Neural progenitor cell (in vitro differentiated cells): ENCODE measurements around the gene APCDD1L. TPM values are rescaled to one million over a fixed set of nuclear protein-coding genes. Genes with fewer than 3 reads are reported as not detected.

Experiments
- DNase-seq: peaks from one replicate; pipeline ENCODE4 v3.0.0-alpha.2; 2016; ENCODE audit warnings: low spot score
- H2AFZ ChIP-seq: fragments of 200-600 bp; sonication (generic); replicated peaks from 2 replicates; pipeline ENCODE4 v1.6.1; 2016; ENCODE audit warnings: antibody characterized with exemption
- H3F3A ChIP-seq: fragments of 200-600 bp; sonication (generic); 2 replicates; pipeline ENCODE4 v1.6.1; 2016; ENCODE audit warnings: antibody characterized with exemption, low read depth
- H3K27ac ChIP-seq: fragments of 200-600 bp; sonication (generic); 2 replicates; pipeline ENCODE4 v1.5.1; 2016; ENCODE audit warnings: mild to moderate bottlenecking
- H3K27me3 ChIP-seq: fragments of 200-600 bp; sonication (generic); 2 replicates; pipeline ENCODE4 v1.6.1; 2016; ENCODE audit warnings: mild to moderate bottlenecking, moderate library complexity
- H3K36me3 ChIP-seq: fragments of 200-600 bp; sonication (generic); 2 replicates; pipeline ENCODE4 v1.5.1; 2016
- H3K4me1 ChIP-seq: fragments of 200-600 bp; sonication (generic); 2 replicates; pipeline ENCODE4 v1.6.1; 2016; ENCODE audit warnings: mixed run types
- H3K4me2 ChIP-seq: fragments of 200-600 bp; sonication (generic); 2 replicates; pipeline ENCODE4 v1.6.1; 2016
- H3K4me3 ChIP-seq: fragments of 200-600 bp; sonication (generic); 2 replicates; pipeline ENCODE4 v1.5.1; 2016
- H3K79me2 ChIP-seq: fragments of 200-600 bp; sonication (generic); 2 replicates; pipeline ENCODE4 v1.6.1; 2016; ENCODE audit warnings: low read depth
- H3K9ac ChIP-seq: fragments of 200-600 bp; sonication (generic); 2 replicates; pipeline ENCODE4 v1.6.1; 2016
- H3K9me3 ChIP-seq: fragments of 200-600 bp; sonication (generic); 2 replicates; pipeline ENCODE4 v1.5.1; 2016; ENCODE audit warnings: low read depth
- H4K20me1 ChIP-seq: fragments of 200-600 bp; sonication (generic); 2 replicates; pipeline ENCODE4 v1.6.1; 2016; ENCODE audit warnings: low read depth
- H3K27ac Mint-ChIP-seq: 3 replicates; pipeline ENCODE4 v1.8.0; 2021; ENCODE audit warnings: mixed read lengths
- H3K27me3 Mint-ChIP-seq: 2 replicates; pipeline ENCODE4 v1.8.0; 2022; ENCODE audit warnings: low read depth, mild to moderate bottlenecking, inconsistent platforms, moderate library complexity, mixed read lengths; ENCODE audit not compliant: insufficient read depth
- H3K36me3 Mint-ChIP-seq: 3 replicates; pipeline ENCODE4 v1.8.0; 2021; ENCODE audit warnings: mixed read lengths
- H3K4me1 Mint-ChIP-seq: 3 replicates; pipeline ENCODE4 v1.8.0; 2021; ENCODE audit warnings: mixed read lengths
- H3K4me3 Mint-ChIP-seq: 3 replicates; pipeline ENCODE4 v1.8.0; 2021; ENCODE audit warnings: mild to moderate bottlenecking, moderate library complexity, mixed read lengths
- H3K9me3 Mint-ChIP-seq: 3 replicates; pipeline ENCODE4 v1.8.0; 2020; ENCODE audit warnings: mixed read lengths
- EZH2 ChIP-seq: fragments of 200-600 bp; sonication (generic); IDR thresholded peaks from 2 replicates; pipeline ENCODE4 v1.6.1; 2017; ENCODE audit warnings: antibody characterized with exemption, mild to moderate bottlenecking, moderate library complexity
- EZH2phosphoT487 ChIP-seq: fragments of 200-600 bp; sonication (generic); IDR thresholded peaks from 2 replicates; pipeline ENCODE4 v1.6.1; 2017; ENCODE audit warnings: antibody characterized with exemption
- total RNA-seq: library from RNA; depleted of rRNA; stranded (reverse); fragments of >200 nt; gene quantifications from 2 replicates; pipeline ENCODE4 v1.2.3, GENCODE V29; 2015; ENCODE audit warnings: low replicate concordance
- TF ChIP-seq, protein P1 (sequence below): fragments of 200-600 bp; sonication (generic); IDR thresholded peaks from 2 replicates; pipeline ENCODE4 v1.5.1; 2017; ENCODE audit warnings: antibody characterized with exemption, mild to moderate bottlenecking

APCDD1L gene
- total RNA-seq, 1 donor from 2014 or later = not detected

DNA sequence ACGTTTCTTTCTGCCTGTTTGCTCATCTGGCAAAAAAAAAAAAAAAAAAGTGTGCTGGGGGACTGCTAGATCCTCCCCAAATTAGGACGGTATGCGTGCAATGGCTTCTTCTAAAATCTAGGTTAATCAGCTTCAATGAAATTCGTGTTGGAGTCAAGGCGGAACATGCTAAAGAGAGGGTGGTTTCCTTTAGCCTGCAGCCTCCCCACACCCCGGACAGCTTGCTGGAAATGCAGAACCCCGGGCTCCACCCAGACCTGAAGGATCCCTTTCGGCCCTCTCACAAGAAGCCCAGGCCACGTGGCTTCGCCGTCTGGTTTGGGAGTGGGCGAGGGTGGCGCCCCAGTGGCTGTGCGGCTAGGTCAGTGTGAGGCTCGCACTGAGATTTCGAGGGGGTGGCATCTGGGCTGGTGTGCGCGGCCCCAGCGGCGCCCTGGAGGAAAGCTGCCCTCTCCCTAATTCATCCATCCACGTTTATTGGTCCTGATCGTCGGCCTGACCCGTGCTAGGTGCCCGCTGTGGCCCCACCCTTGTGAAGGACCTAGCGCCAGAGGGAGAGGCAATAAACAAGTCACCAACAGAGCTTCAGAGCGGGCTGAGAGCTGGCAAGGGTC lies 49.0 kb downstream of the APCDD1L start:
- Histone ChIP-seq H3K36me3 (no peaks in the 10 kb centered on the region), H4K20me1 (no peaks in the 10 kb centered on the region), H3F3A (no peaks in the 10 kb centered on the region), H3K4me3 (no peak overlapping the region), H3K79me2 (no peaks in the 10 kb centered on the region), H3K9ac (no peak overlapping the region), H3K9me3 (no peaks in the 10 kb centered on the region), H3K27ac (no peak overlapping the region), H3K27me3 (no peaks in the 10 kb centered on the region), H3K4me1 (peaks cover 5% of the 10 kb centered on the region), H2AFZ (no peak overlapping the region), H3K4me2 (no peak overlapping the region)
- no peak for DNase-seq
- no peak overlapping the region for H3K4me3 Mint-ChIP-seq
- TF ChIP-seq EZH2 = no peak
- TF ChIP-seq, protein P1, sequence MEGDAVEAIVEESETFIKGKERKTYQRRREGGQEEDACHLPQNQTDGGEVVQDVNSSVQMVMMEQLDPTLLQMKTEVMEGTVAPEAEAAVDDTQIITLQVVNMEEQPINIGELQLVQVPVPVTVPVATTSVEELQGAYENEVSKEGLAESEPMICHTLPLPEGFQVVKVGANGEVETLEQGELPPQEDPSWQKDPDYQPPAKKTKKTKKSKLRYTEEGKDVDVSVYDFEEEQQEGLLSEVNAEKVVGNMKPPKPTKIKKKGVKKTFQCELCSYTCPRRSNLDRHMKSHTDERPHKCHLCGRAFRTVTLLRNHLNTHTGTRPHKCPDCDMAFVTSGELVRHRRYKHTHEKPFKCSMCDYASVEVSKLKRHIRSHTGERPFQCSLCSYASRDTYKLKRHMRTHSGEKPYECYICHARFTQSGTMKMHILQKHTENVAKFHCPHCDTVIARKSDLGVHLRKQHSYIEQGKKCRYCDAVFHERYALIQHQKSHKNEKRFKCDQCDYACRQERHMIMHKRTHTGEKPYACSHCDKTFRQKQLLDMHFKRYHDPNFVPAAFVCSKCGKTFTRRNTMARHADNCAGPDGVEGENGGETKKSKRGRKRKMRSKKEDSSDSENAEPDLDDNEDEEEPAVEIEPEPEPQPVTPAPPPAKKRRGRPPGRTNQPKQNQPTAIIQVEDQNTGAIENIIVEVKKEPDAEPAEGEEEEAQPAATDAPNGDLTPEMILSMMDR = no peak
- no peak for TF ChIP-seq EZH2phosphoT487
- peaks cover 6% of the 10 kb centered on the region for H3K27me3 Mint-ChIP-seq
- H3K9me3 Mint-ChIP-seq = no peaks in the 10 kb centered on the region
- H3K27ac Mint-ChIP-seq = no peak overlapping the region
- no peaks in the 10 kb centered on the region for H3K36me3 Mint-ChIP-seq
- peaks cover 3% of the 10 kb centered on the region for H3K4me1 Mint-ChIP-seq

DNA sequence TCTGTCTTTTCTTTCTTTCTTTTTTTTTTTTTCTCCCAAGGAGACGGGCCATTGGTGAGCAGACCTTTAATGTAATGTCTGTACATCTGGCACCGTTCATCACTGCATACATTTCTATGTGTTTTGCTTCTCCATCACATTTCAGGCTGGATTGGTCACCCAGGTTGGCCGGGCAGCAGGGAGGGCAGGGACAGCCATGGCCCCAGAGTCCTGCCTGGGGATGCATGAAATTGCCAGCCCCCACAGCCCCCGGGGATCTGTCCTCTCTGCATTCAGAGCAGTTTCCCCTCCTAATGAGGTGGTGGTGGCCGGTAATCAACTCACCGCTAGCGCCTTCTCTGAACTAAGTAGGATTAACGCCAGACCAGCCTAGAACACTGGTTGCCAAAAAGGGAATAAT lies 50.4 kb downstream of the APCDD1L start:
- no peak for DNase-seq
- no peak overlapping the region for H3K27ac Mint-ChIP-seq
- Histone ChIP-seq H4K20me1 (no peaks in the 10 kb centered on the region), H3K4me3 (no peak overlapping the region), H3K79me2 (no peaks in the 10 kb centered on the region), H3F3A (no peaks in the 10 kb centered on the region), H3K9me3 (no peaks in the 10 kb centered on the region), H3K36me3 (no peaks in the 10 kb centered on the region), H3K27me3 (no peaks in the 10 kb centered on the region), H3K4me2 (no peak overlapping the region), H3K4me1 (peaks cover 5% of the 10 kb centered on the region), H3K27ac (no peak overlapping the region), H3K9ac (no peak overlapping the region), H2AFZ (no peak overlapping the region)
- H3K4me3 Mint-ChIP-seq = no peak overlapping the region
- H3K27me3 Mint-ChIP-seq = peaks cover 10% of the 10 kb centered on the region
- peaks cover 6% of the 10 kb centered on the region for H3K4me1 Mint-ChIP-seq
- H3K9me3 Mint-ChIP-seq = no peaks in the 10 kb centered on the region
- no peaks in the 10 kb centered on the region for H3K36me3 Mint-ChIP-seq
- TF ChIP-seq EZH2 (no peak), EZH2phosphoT487 (no peak)
- TF ChIP-seq, protein P1 = no peak

DNA sequence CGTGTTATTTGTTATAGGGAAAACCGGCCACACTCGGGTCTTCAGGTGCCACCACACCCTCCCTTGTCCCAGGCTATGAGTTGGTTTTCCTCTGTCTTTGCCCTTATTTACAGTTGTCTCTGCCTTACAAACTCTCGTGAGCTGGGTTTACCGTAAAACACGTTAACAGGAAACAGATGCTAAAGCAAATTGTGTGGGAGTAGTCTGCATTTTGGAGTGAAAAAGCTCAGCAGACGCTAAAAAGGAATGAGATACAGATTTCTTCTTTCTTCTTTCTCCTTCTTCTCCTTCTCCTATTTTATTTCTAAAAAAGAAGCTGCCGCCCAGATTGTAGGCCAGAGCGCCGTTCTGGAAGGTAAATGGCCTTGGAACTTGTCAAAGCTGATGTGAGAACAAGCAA lies 51.9 kb downstream of the APCDD1L start:
- Mint-ChIP-seq H3K27ac (no peak overlapping the region), H3K4me1 (peaks cover 21% of the 10 kb centered on the region), H3K27me3 (peaks cover 4% of the 10 kb centered on the region), H3K4me3 (no peak overlapping the region), H3K9me3 (no peaks in the 10 kb centered on the region), H3K36me3 (no peaks in the 10 kb centered on the region)
- peaks cover 14% of the 10 kb centered on the region for H3K4me1 ChIP-seq
- no peaks in the 10 kb centered on the region for H3F3A ChIP-seq
- H2AFZ ChIP-seq = no peak overlapping the region
- TF ChIP-seq EZH2phosphoT487 = no peak
- TF ChIP-seq EZH2 = no peak
- TF ChIP-seq, protein P1 = no peak
- no peak overlapping the region for H3K27ac ChIP-seq
- H3K27me3 ChIP-seq = no peaks in the 10 kb centered on the region
- H3K9ac ChIP-seq = no peak overlapping the region
- no peaks in the 10 kb centered on the region for H3K79me2 ChIP-seq
- no peak for DNase-seq
- H3K9me3 ChIP-seq = no peaks in the 10 kb centered on the region
- no peaks in the 10 kb centered on the region for H3K36me3 ChIP-seq
- no peaks in the 10 kb centered on the region for H4K20me1 ChIP-seq
- no peak overlapping the region for H3K4me2 ChIP-seq
- H3K4me3 ChIP-seq = no peak overlapping the region
